CD4-positive, alpha-beta T cell treated with Interleukin-17A for 1 hour (primary cell): ENCODE data around the gene CAMLG.
A peak's percentile ranks its signal among the peaks of the same experiment; 100 is the strongest.
"Not testable (repeated sequence)": the region's sequence is repeated elsewhere in the genome, so short reads cannot be mapped to it uniquely, and the experiment has no call there.

Experiments
- DNase-seq: peaks from one replicate; pipeline ENCODE4 v3.0.0-alpha.2; 2020

Gene CAMLG

GRCh38 chr5:134738133-134738962 is at the start of gene CAMLG:
Gene CAMLG, plus strand, starts transcription at chr5:134738548. Its CDS starts 73 bp downstream, at chr5:134738621.
- peak; percentile 98 for DNase-seq

DNA sequence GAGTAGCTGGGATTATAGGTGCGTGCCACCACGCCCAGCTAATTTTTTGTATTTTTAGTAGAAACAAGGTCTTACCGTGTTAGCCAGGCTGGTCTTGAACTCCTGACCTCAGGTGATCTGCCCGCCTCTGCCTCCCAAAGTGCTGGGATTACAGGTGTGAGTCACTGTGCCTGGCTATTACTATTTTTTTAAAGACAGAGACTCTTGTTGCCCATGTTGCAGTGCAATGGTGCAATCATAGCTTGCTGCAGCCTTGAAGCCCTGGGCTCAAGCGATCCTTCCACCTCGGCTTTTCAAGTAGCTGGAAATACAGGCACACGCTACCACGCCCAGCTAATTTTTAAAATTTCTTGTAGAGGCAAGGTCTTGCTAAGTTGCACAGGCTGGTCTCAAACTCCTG is 48.2 kb upstream of the CAMLG start:
- DNase-seq: not testable (repeated sequence)

- no peak for DNase-seq
Observed at GRCh38 chr5:134692722-134693121, 45.6 kb upstream of the CAMLG start.

DNA sequence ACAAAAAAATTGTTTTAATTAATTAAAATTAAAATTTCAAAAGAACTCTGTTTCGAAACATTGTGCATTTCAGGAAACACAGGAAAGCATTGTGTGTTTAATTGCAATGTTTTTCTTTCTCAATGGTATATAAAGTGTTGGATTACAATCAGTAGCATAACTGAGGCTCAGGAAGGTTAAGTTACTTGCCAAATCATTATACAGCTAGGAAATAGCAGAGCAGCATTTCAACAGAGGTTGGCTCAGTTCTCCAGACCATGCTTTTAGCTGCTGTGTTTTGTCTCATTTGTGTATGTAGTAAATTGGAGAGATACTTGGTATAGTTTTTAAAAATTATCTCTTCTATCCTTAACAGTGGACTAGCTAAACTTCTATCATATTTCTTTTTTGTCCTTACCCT is 30.0 kb upstream of the CAMLG start:
- no peak for DNase-seq

GRCh38 chr5:134714120-134714519 is 24.2 kb upstream of the CAMLG start:
- DNase-seq: no peak

GRCh38 chr5:134714541-134714940 is 23.8 kb upstream of the CAMLG start:
- no peak for DNase-seq

- DNase-seq: not testable (repeated sequence)
Observed at GRCh38 chr5:134715466-134715865, 22.9 kb upstream of the CAMLG start.

DNA sequence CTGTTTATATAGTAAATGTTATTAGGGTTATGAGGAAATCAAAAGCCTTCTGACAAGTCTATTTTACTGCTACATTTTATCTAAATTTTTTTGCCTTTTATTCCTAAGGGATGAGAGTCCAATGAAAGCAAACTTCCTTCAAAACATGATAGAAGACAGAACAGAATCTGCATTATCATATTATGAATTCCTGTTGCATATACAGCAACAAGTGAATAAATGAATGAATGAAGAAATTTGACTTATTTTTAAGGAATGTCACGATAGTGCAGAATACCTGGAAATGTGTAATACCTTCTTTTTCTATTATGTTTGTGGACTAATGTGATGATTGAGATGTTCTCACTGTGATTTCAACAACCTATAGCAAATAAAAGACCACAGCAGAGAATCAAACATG is 13.5 kb upstream of the CAMLG start:
- no peak for DNase-seq

DNA sequence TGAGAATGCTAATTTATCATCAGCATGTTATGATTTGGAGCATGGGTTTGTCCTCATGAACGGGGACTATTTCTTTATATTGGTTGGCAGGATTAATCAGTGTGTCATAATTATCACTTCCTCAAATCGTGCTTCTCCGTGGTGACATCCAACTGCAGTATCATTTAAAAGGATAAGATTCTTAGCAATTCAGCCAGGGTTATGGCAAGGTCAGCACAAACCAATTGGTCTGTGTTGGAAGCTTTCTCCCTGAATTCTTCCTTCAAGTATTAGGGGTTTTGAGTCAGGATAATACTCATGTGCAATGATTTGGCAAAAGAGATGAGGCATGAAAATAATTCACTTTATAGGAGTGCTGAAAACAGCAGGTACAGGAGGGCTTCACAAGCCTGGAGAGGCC is 5.5 kb upstream of the CAMLG start:
- no peak for DNase-seq

DNA sequence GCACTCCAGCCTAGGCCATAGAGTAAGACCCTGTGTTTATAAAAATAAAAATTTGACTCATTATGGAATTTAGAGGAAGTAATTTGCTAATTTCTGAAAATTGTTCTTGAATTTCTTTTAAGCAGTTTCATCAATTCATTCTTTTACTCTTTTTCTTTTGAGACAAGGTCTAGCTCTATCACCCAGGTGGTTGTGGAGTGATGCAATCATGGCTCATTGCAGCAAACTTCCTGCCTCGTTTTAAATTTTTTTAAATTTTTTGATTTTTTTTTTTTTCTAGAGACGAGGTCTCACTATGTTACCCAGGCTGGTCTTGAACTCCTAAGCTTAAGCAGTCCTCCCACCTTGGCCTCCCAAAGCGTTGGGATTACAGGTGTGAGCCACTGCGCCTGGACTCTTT is 3.1 kb upstream of the CAMLG start:
- no peak for DNase-seq

DNA sequence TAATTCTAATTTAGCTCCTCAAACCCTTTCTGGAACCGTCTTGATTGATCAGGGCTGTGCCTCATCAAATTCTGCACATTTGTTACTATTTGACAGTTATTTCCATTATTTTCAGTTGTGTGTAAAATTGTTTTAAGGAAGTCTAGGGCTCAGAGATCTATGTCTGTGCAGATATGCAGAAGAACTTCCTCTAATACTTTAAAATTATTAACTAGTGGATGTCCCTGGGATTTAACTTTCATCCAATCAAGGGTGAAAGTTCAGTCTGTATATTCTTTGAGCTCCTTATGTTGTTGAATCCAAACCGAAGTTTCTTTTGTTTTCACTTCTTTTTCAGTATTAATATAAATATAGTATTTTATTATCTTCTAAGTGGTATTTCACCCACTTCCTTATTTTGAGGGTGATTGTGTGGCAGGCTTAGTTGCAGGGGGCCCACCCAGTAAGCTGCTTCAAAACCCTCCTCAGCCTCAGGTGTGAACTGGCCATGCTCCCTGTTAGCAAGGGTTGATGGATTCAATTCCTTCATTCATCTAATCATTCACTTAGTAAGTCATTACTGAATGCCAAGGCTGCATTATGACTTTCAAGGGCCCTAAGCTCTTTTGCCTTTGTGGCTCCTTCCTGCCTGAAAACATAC is 2.1 kb upstream of the CAMLG start:
- no peak for DNase-seq

DNA sequence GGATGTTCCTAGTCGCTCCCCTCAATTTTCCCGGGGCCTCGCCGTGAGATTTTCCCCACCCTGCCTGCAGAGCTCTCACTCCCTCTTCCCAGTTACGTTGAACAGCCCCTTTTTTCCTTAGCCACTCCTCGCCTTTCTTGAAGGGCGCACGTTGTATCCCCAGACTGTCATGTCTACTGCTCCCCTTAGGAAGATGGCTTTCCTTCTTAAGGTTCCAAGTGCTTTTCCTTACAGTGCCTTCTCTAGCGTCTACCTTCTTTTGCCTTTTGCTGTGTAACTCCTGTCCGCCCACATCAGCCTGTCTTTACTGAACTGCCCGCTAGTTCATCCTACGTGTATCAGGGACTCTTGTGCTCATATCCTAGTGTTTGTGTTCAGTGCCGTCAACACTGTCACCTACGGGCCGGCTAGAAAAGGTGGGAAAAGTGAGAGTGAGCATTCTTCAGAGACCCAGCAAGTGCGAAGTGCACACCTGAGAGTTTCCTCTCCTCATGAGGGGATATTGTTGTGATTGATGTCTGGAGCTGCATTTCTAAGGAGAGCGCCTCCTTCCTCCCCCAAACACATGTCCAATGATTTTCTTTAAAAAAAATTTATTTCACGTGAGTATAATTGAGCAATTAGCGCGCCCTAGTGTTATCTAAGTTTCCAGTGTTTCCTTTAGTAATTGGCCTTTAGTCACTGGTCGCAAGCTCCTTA is 764 bp downstream of the CAMLG start:
- peak; percentile 49 for DNase-seq

DNA sequence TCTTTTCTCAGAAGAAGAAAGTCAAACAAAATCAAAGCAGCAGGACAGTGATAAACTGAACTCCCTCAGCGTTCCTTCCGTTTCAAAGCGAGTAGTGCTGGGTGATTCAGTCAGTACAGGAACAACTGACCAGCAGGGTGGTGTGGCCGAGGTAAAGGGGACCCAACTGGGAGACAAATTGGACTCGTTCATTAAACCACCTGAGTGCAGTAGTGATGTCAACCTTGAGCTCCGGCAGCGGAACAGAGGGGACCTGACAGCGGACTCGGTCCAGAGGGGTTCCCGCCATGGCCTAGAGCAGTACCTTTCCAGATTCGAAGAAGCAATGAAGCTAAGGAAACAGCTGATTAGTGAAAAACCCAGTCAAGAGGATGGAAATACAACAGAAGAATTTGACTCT is 2.7 kb downstream of the CAMLG start:
- no peak for DNase-seq

DNA sequence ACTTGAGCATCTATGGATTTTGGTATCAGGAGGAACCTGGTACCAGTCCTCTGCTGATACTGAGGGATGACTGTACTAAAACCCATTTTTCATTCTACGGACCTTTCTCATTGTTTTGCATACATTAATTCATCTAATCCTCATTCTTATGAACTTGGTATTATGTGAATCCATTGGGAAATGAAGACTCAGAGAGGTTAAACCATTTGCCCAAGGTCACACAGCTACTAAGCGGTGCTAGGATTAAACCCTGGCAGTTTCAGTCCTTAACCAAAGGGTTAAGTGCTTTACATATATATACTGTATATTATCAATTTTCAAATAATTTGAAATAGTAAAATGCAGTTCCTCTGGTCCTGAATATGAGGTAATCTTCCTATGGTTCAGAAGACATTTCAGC is 3.8 kb downstream of the CAMLG start:
- DNase-seq: no peak

GRCh38 chr5:134749415-134749814 is 11.1 kb downstream of the CAMLG start:
- no peak for DNase-seq

DNA sequence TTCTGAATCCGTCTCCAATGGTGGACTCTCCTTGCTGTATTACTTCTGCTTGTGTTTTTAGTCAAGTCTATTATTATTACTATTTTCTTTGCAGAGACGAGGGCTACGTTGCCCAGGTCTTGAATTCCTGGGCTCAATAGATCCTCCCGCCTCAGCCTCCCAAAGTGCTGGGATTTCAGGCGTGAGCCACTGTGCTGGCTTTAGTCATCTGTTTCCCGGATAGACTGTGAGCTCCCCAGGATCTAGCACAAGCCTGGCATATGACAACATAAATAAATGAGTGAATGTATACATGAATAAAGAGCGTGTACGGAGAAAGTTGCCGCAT is 19.8 kb downstream of the CAMLG start:
- DNase-seq: no peak

- peak; percentile 94 for DNase-seq
Observed at GRCh38 chr5:134758504-134759341, 20.4 kb downstream of the CAMLG start, which contains the start of gene DDX46. Gene DDX46, plus strand, starts transcription at chr5:134758779. Its CDS starts 160 bp downstream, at chr5:134758939.

DNA sequence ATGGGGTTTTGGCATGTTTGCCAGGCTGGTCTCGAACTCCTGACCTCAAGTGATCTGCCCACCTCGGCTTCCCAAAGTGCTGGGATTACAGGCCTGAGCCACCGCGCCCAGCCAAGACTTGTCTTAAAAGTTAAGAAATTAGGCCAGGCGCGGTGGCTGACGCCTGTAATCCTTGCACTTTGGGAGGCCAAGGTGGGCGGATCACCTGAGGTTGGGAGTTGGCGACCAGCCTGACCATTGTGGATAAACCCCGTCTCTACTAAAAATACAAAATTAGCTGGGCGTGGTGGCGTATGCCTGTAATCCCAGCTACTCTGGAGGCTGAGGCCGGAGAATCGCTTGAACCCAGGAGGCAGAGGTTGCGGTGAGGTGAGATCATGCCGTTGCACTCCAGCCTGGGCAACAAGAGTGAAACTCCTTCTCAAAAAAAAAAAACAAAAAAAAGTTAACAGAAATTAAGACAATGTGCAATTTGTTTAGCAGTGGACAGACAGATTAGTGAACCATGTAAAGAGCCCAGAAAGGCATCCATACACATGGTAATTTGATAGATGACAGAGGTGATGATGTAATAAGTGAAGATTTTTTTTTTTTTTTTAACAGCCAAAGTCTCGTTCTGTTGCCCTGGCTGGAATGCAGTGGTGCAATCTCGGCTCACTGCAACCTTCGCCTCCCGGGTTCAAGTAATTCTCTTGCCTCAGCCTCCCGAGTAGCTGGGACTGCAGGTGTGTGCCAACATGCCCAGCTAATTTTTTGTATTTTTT is 29.4 kb downstream of the CAMLG start:
- not testable (repeated sequence) for DNase-seq

GRCh38 chr5:134769206-134769605 is 30.9 kb downstream of the CAMLG start:
- no peak for DNase-seq

- no peak for DNase-seq
Observed at GRCh38 chr5:134772461-134773125, 34.2 kb downstream of the CAMLG start.

DNA sequence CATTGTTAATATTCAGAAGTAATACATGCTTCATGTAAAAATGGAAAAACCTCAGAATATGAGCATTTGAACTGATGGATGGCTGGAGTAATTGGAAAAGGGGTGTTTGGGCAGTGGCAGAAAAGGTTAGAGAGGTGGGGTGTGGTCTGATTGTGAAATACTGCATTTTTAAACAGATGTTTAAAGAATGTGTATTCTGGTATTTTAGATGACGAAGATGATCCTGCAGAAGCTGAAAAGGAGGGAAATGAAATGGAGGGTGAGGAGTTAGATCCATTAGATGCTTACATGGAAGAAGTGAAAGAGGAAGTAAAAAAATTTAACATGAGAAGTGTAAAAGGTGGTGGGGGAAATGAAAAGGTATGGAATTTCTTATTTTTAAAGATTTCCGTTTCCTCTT is 39.0 kb downstream of the CAMLG start:
- DNase-seq: no peak
